Smooth muscle cell (in vitro differentiated cells): ENCODE data around the gene TBCCD1. TPM values are rescaled to one million over a fixed set of nuclear protein-coding genes. Genes with fewer than 3 reads are reported as not detected.
A peak's percentile ranks its signal among the peaks of the same experiment; 100 is the strongest.

Source experiments
- DNase-seq: peaks from one replicate; lab custom pipeline; 2025; ENCODE audit not compliant: unreplicated experiment; lab: John Stamatoyannopoulos, UW
- H2AFZ ChIP-seq: fragments of 200-600 bp; sonication (generic); 2 replicates; pipeline ENCODE4 v1.6.0; 2016; ENCODE audit warnings: antibody characterized with exemption, low read depth, mild to moderate bottlenecking
- H3F3A ChIP-seq: fragments of 200-600 bp; sonication (generic); 2 replicates; pipeline ENCODE4 v1.6.0; 2017; ENCODE audit warnings: antibody characterized with exemption, low read depth
- H3K27ac ChIP-seq: fragments of 200-600 bp; sonication (generic); 2 replicates; pipeline ENCODE4 v1.5.1; 2016; ENCODE audit warnings: low read depth, mild to moderate bottlenecking
- H3K27me3 ChIP-seq: fragments of 200-600 bp; sonication (generic); 2 replicates; pipeline ENCODE4 v1.6.1; 2016; ENCODE audit warnings: low read depth, mild to moderate bottlenecking
- H3K36me3 ChIP-seq: fragments of 200-600 bp; sonication (generic); 2 replicates; pipeline ENCODE4 v1.5.1; 2016; ENCODE audit warnings: low read depth
- H3K4me1 ChIP-seq: fragments of 200-600 bp; sonication (generic); 2 replicates; pipeline ENCODE4 v1.5.1; 2016; ENCODE audit warnings: low read depth
- H3K4me2 ChIP-seq: fragments of 200-600 bp; sonication (generic); 2 replicates; pipeline ENCODE4 v1.6.0; 2016; ENCODE audit warnings: mild to moderate bottlenecking
- H3K4me3 ChIP-seq: fragments of 200-600 bp; sonication (generic); 2 replicates; pipeline ENCODE4 v1.5.1; 2016; ENCODE audit warnings: mild to moderate bottlenecking
- H3K79me2 ChIP-seq: fragments of 200-600 bp; sonication (generic); 2 replicates; pipeline ENCODE4 v1.6.0; 2016; ENCODE audit warnings: low read depth, mild to moderate bottlenecking
- H3K9ac ChIP-seq: fragments of 200-600 bp; sonication (generic); 2 replicates; pipeline ENCODE4 v1.6.0; 2016; ENCODE audit warnings: low read depth
- H3K9me3 ChIP-seq: fragments of 200-600 bp; sonication (generic); replicated peaks from 2 replicates; pipeline ENCODE4 v1.5.1; 2016; ENCODE audit warnings: low read depth
- H4K20me1 ChIP-seq: fragments of 200-600 bp; sonication (generic); 2 replicates; pipeline ENCODE4 v1.6.0; 2016; ENCODE audit warnings: low read depth
- CTCF ChIP-seq: fragments of 200-600 bp; sonication (generic); IDR thresholded peaks from 2 replicates; pipeline ENCODE4 v1.5.1; 2017; ENCODE audit warnings: borderline replicate concordance, mild to moderate bottlenecking, antibody characterized with exemption; ENCODE audit not compliant: insufficient read depth, poor library complexity, severe bottlenecking
- WGBS: methylation state at CpG from one replicate; pipeline ENCODE4 v1.1.7; 2016; ENCODE audit warnings: low lambda C conversion rate; 5-methylcytosine and 5-hydroxymethylcytosine counted together
- polyA plus RNA-seq: library from polyadenylated mRNA; unstranded; fragments of >200 nt; fragmentation: Nextera tagmentation; extraction: Ambion mirVana; gene quantifications from 2 replicates; pipeline ENCODE4 v1.2.1, GENCODE V29; 2016
- total RNA-seq: library from RNA; depleted of rRNA; stranded (reverse); fragments of >200 nt; gene quantifications from 2 replicates; pipeline ENCODE4 v1.2.3, GENCODE V29; 2014

Gene TBCCD1
- total and polyA plus RNA-seq, 2 experiments from 2014 or later, result 12.2 to 19.5 TPM

- H3K79me2 ChIP-seq, result no peaks in the 10 kb centered on the region
- no peaks in the 10 kb centered on the region for H4K20me1 ChIP-seq
- TF ChIP-seq CTCF, result no peak
- 94% methylated on average over 3 of the region's 3 CpGs for WGBS
- H3K36me3 ChIP-seq, result peaks cover 16% of the 10 kb centered on the region
- no peak overlapping the region for H3K9ac ChIP-seq
- H3K4me2 ChIP-seq, result no peak overlapping the region
- no peaks in the 10 kb centered on the region for H3F3A ChIP-seq
- no peaks in the 10 kb centered on the region for H3K9me3 ChIP-seq
- H3K4me1 ChIP-seq, result no peaks in the 10 kb centered on the region
- H3K27ac ChIP-seq, result no peak overlapping the region
- no peak overlapping the region for H3K4me3 ChIP-seq
- no peaks in the 10 kb centered on the region for H3K27me3 ChIP-seq
- H2AFZ ChIP-seq, result no peak overlapping the region
- DNase-seq, result no peak
Measured at GRCh38 chr3:186549497-186549896, 17.6 kb downstream of the TBCCD1 start.

- Histone ChIP-seq H3F3A (peaks cover 7% of the 10 kb centered on the region), H2AFZ (no peak within 1 kb of the TSS), H4K20me1 (no peaks in the 10 kb centered on the region), H3K4me3 (no peak within 1 kb of the TSS), H3K79me2 (no peaks in the 10 kb centered on the region), H3K4me1 (peaks cover 18% of the 10 kb centered on the region), H3K27me3 (no peaks in the 10 kb centered on the region), H3K9ac (no peak within 1 kb of the TSS), H3K4me2 (peak within 1 kb of the TSS; percentile 17), H3K9me3 (no peaks in the 10 kb centered on the region), H3K27ac (peak within 1 kb of the TSS; percentile 61), H3K36me3 (peaks cover 5% of the 10 kb centered on the region)
- no peak for DNase-seq
- 31% methylated on average over 2 of the region's 2 CpGs for WGBS
- no peak for TF ChIP-seq CTCF
Measured at GRCh38 chr3:186544281-186544680, 22.9 kb downstream of the TBCCD1 start, which contains the start of gene CRYGS. Gene CRYGS, minus strand, starts transcription at chr3:186544380. Its CDS starts 54 bp downstream, at chr3:186544326.

- H4K20me1 ChIP-seq, result no peaks in the 10 kb centered on the region
- no peaks in the 10 kb centered on the region for H3K27me3 ChIP-seq
- no peak for DNase-seq
- no peak overlapping the region for H2AFZ ChIP-seq
- no peak overlapping the region for H3K4me3 ChIP-seq
- H3F3A ChIP-seq, result peaks cover 7% of the 10 kb centered on the region
- no peak overlapping the region for H3K9ac ChIP-seq
- no peaks in the 10 kb centered on the region for H3K9me3 ChIP-seq
- no peaks in the 10 kb centered on the region for H3K79me2 ChIP-seq
- H3K4me1 ChIP-seq, result peaks cover 24% of the 10 kb centered on the region
- peak overlapping the region; percentile 72 for H3K4me2 ChIP-seq
- no peak for TF ChIP-seq CTCF
- peak overlapping the region; percentile 41 for H3K27ac ChIP-seq
- no peaks in the 10 kb centered on the region for H3K36me3 ChIP-seq
- WGBS, result 21% methylated on average over 2 of the region's 2 CpGs
Measured at GRCh38 chr3:186540835-186541226, 26.3 kb downstream of the TBCCD1 start.

GRCh38 chr3:186540221-186540834 is 26.8 kb downstream of the TBCCD1 start:
- Histone ChIP-seq H3K36me3 (no peaks in the 10 kb centered on the region), H3K4me3 (no peak overlapping the region), H3K4me2 (peak overlapping the region; percentile 72), H4K20me1 (no peaks in the 10 kb centered on the region), H3K9me3 (no peaks in the 10 kb centered on the region), H3K79me2 (no peaks in the 10 kb centered on the region), H3K27ac (peak overlapping the region; percentile 41), H3F3A (peaks cover 7% of the 10 kb centered on the region), H3K9ac (no peak overlapping the region), H3K27me3 (no peaks in the 10 kb centered on the region), H3K4me1 (peaks cover 26% of the 10 kb centered on the region), H2AFZ (no peak overlapping the region)
- TF ChIP-seq CTCF, result peak; percentile 88
- peak; percentile 4 for DNase-seq
- WGBS, result 8% methylated on average over 8 of the region's 8 CpGs
